H9 (cell line): ENCODE measurements around the gene FAAH. TPM values are rescaled to one million over a fixed set of nuclear protein-coding genes. Genes with fewer than 3 reads are reported as not detected.

Experiments used
- DNase-seq: peaks from one replicate; pipeline ENCODE4 v3.0.0-alpha.2; 2017
- H2AFZ ChIP-seq: one replicate; pipeline ENCODE4 v1.6.1; 2013; ENCODE audit warnings: mild to moderate bottlenecking, low read length, control low read depth, moderate library complexity
- H2AK5ac ChIP-seq: 2 replicates; pipeline ENCODE4 v1.6.1; 2013; ENCODE audit warnings: low read length, control low read depth, mixed read lengths; ENCODE audit not compliant: insufficient read length
- H2BK120ac ChIP-seq: one replicate; pipeline ENCODE4 v1.6.1; 2013; ENCODE audit warnings: low read depth, mild to moderate bottlenecking, low read length, control low read depth, inconsistent platforms; ENCODE audit not compliant: poor library complexity, severe bottlenecking
- H2BK12ac ChIP-seq: 2 replicates; pipeline ENCODE4 v1.6.1; 2013; ENCODE audit warnings: low read length, control low read depth, mixed read lengths, low read depth; ENCODE audit not compliant: insufficient read length
- H2BK15ac ChIP-seq: 2 replicates; pipeline ENCODE4 v1.6.1; 2013; ENCODE audit warnings: low read depth, low read length, control low read depth
- H2BK20ac ChIP-seq: one replicate; pipeline ENCODE4 v1.6.1; 2013; ENCODE audit warnings: low read depth, mild to moderate bottlenecking, low read length, control low read depth, inconsistent platforms; ENCODE audit not compliant: poor library complexity, severe bottlenecking
- H2BK5ac ChIP-seq: 2 replicates; pipeline ENCODE4 v1.6.1; 2013; ENCODE audit warnings: low read length, control low read depth, mixed read lengths; ENCODE audit not compliant: insufficient read length
- H3K14ac ChIP-seq: 2 replicates; pipeline ENCODE4 v1.6.1; 2013; ENCODE audit warnings: low read length, control low read depth; ENCODE audit not compliant: insufficient read depth
- H3K18ac ChIP-seq: 2 replicates; pipeline ENCODE4 v1.6.1; 2013; ENCODE audit warnings: low read depth, mild to moderate bottlenecking, mixed read lengths, low read length, control low read depth; ENCODE audit not compliant: insufficient read length
- H3K23ac ChIP-seq: 2 replicates; pipeline ENCODE4 v1.6.1; 2013; ENCODE audit warnings: low read length, control low read depth, mixed read lengths, low read depth; ENCODE audit not compliant: insufficient read length
- H3K23me2 ChIP-seq: 2 replicates; pipeline ENCODE4 v1.6.1; 2013; ENCODE audit warnings: low read depth, mild to moderate bottlenecking, mixed read lengths, low read length, control low read depth; ENCODE audit not compliant: insufficient read length, poor library complexity, severe bottlenecking
- H3K27ac ChIP-seq: 2 replicates; pipeline ENCODE4 v1.5.1; 2013; ENCODE audit warnings: low read length, control low read depth, mixed read lengths, low read depth; ENCODE audit not compliant: insufficient read length
- H3K27me3 ChIP-seq: 2 replicates; pipeline ENCODE4 v1.6.1; 2013; ENCODE audit warnings: low read length, control low read depth, inconsistent platforms; ENCODE audit not compliant: insufficient read depth
- H3K4ac ChIP-seq: 2 replicates; pipeline ENCODE4 v1.6.1; 2013; ENCODE audit warnings: low read depth, mild to moderate bottlenecking, control low read depth, inconsistent platforms, low read length, moderate library complexity
- H3K4me1 ChIP-seq: 2 replicates; pipeline ENCODE4 v1.6.1; 2013; ENCODE audit warnings: low read length, control low read depth, inconsistent platforms; ENCODE audit not compliant: insufficient read depth
- H3K4me2 ChIP-seq: 2 replicates; pipeline ENCODE4 v1.6.1; 2013; ENCODE audit warnings: low read length, control low read depth, mixed read lengths; ENCODE audit not compliant: insufficient read length, insufficient read depth
- H3K56ac ChIP-seq: 2 replicates; pipeline ENCODE4 v1.6.1; 2013; ENCODE audit warnings: low read depth, mild to moderate bottlenecking, mixed read lengths, low read length, control low read depth; ENCODE audit not compliant: insufficient read length
- H3K79me1 ChIP-seq: 2 replicates; pipeline ENCODE4 v1.6.1; 2013; ENCODE audit warnings: low read depth, mild to moderate bottlenecking, moderate library complexity, low read length, control low read depth, inconsistent platforms; ENCODE audit not compliant: insufficient read depth, poor library complexity, severe bottlenecking
- H3K79me2 ChIP-seq: 2 replicates; pipeline ENCODE4 v1.6.1; 2013; ENCODE audit warnings: low read length, control low read depth, inconsistent platforms; ENCODE audit not compliant: insufficient read depth
- H3K9ac ChIP-seq: 2 replicates; pipeline ENCODE4 v1.6.1; 2013; ENCODE audit warnings: low read length, control low read depth, mixed read lengths; ENCODE audit not compliant: insufficient read length; ENCODE audit errors: extremely low read depth
- H3K9me3 ChIP-seq: one replicate; pipeline ENCODE4 v1.6.1; 2013; ENCODE audit warnings: low read depth, low read length, inconsistent platforms; ENCODE audit not compliant: control insufficient read depth
- H3T11ph ChIP-seq: one replicate; pipeline ENCODE4 v1.6.1; 2013; ENCODE audit warnings: mild to moderate bottlenecking, low read length, control low read depth, inconsistent platforms
- H4K20me1 ChIP-seq: one replicate; pipeline ENCODE4 v1.6.1; 2013; ENCODE audit not compliant: control insufficient read depth, insufficient read length, insufficient read depth
- H4K5ac ChIP-seq: 2 replicates; pipeline ENCODE4 v1.6.1; 2013; ENCODE audit warnings: low read depth, mild to moderate bottlenecking, mixed read lengths, low read length, control low read depth; ENCODE audit not compliant: insufficient read length
- H4K8ac ChIP-seq: replicated peaks from 2 replicates; pipeline ENCODE4 v1.6.1; 2013; ENCODE audit warnings: low read length, control low read depth, mixed read lengths, low read depth; ENCODE audit not compliant: insufficient read length
- H4K91ac ChIP-seq: 2 replicates; pipeline ENCODE4 v1.6.1; 2013; ENCODE audit warnings: low read depth, mild to moderate bottlenecking, moderate library complexity, mixed read lengths, low read length, control low read depth; ENCODE audit not compliant: insufficient read length
- H3K27ac Mint-ChIP-seq, 3 experiments: 2 replicates in 2 of 3; 3 replicates in 1 of 3; pipeline ENCODE4 v1.8.0; 2020 to 2021; ENCODE audit warnings: mixed read lengths in 3 of 3, mild to moderate bottlenecking in 1 of 3, moderate library complexity in 1 of 3
- H3K27me3 Mint-ChIP-seq: 2 replicates; pipeline ENCODE4 v1.8.0; 2021; ENCODE audit warnings: low read depth, mild to moderate bottlenecking, moderate library complexity, mixed read lengths
- H3K36me3 Mint-ChIP-seq, 3 experiments: 2 replicates in 2 of 3; 3 replicates in 1 of 3; pipeline ENCODE4 v1.8.0; 2020 to 2021; ENCODE audit warnings: low read depth in 3 of 3, mixed read lengths in 3 of 3; ENCODE audit not compliant: insufficient read depth in 1 of 3
- H3K4me1 Mint-ChIP-seq, 2 experiments: 2 replicates each; pipeline ENCODE4 v1.8.0; 2020; ENCODE audit warnings: mixed read lengths in 2 of 2
- H3K4me3 Mint-ChIP-seq, 2 experiments: 2 replicates in 1 of 2; 3 replicates in 1 of 2; pipeline ENCODE4 v1.8.0; 2020 to 2021; ENCODE audit warnings: mild to moderate bottlenecking in 2 of 2, mixed read lengths in 2 of 2, moderate library complexity in 1 of 2
- H3K9me3 Mint-ChIP-seq, 2 experiments: 2 replicates in 1 of 2; 3 replicates in 1 of 2; pipeline ENCODE4 v1.8.0; 2020; ENCODE audit warnings: mild to moderate bottlenecking in 2 of 2, mixed read lengths in 2 of 2, moderate library complexity in 1 of 2
- CTCF ChIP-seq: fragments of 200-600 bp; sonication (generic); conservative IDR thresholded peaks from 3 replicates; pipeline ENCODE4 v1.8.0; 2021; ENCODE audit warnings: antibody characterized with exemption, mild to moderate bottlenecking
- WGBS: extraction: QIAGEN DNeasy Blood & Tissue Kit; methylation state at CpG from one replicate; pipeline ENCODE4 v1.1.7; 2013; ENCODE audit warnings: missing lambda C conversion rate, low lambda C conversion rate, mixed read lengths; ENCODE audit not compliant: insufficient read length; ENCODE audit errors: extremely low coverage; 5-methylcytosine and 5-hydroxymethylcytosine counted together
- total RNA-seq: library from RNA; stranded (reverse); gene quantifications from 2 replicates; pipeline ENCODE4 v1.2.1, GENCODE V29; 2021

The FAAH gene
- total RNA-seq, 1 experiment from 2014 or later, result 18.9 TPM

DNA sequence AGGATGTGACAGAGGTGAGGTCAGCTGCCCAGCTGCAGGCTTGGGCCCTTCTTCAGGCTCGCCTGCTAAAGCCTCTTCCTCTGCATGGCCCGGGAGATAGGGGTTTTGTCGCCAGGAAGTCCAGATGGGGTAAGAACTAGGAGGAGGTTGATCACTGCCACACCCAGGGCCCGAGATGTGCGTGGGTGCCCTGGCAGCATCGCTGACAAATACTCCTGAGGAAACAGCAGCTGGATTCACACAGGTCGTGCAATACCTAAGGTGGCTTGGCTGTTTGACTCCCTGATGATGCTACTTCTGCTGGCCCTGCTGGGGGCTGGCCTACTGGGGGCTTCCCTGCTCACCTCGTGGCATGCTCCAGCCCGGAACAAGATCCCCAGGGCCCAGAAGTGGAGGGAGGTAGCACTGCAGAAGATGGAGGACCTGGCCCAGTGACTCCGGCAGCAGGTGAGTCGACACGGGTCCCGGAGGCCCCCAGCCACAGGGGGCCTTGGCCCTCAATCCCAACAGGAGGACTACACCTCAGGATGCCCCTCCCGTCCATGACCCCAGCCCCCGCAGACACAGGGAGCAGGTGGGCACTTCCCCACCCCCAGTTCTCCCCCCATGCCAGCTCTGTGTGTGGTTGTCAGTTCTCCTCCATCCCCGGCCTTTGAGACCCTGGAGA, 29.6 kb downstream of the FAAH start:
- H4K91ac ChIP-seq, result no peak overlapping the region
- no peak overlapping the region for H3K4ac ChIP-seq
- no peaks in the 10 kb centered on the region for H4K20me1 ChIP-seq
- no peaks in the 10 kb centered on the region for H3K9me3 ChIP-seq
- no peak overlapping the region for H2BK20ac ChIP-seq
- H3K9ac ChIP-seq, result no peak overlapping the region
- no peak overlapping the region for H2AFZ ChIP-seq
- H3K79me1 ChIP-seq, result no peaks in the 10 kb centered on the region
- no peak overlapping the region for H2BK5ac ChIP-seq
- Mint-ChIP-seq H3K27me3 (peaks cover 43% of the 10 kb centered on the region), H3K4me1 (no peaks in the 10 kb centered on the region), H3K36me3 (no peaks in the 10 kb centered on the region), H3K9me3 (no peaks in the 10 kb centered on the region; a peak in 1 of 5 replicates), H3K4me3 (no peak overlapping the region), H3K27ac (no peak overlapping the region)
- H4K5ac ChIP-seq, result no peak overlapping the region
- no peak overlapping the region for H3K14ac ChIP-seq
- no peaks in the 10 kb centered on the region for H3K27me3 ChIP-seq
- no peak overlapping the region for H2BK120ac ChIP-seq
- TF ChIP-seq CTCF, result no peak
- no peak overlapping the region for H3K27ac ChIP-seq
- no CpG with 5 or more reads among the region's 16 CpGs for WGBS
- no peak overlapping the region for H2BK12ac ChIP-seq
- H3K23ac ChIP-seq, result no peak overlapping the region
- H3K4me1 ChIP-seq, result no peaks in the 10 kb centered on the region
- H2BK15ac ChIP-seq, result no peak overlapping the region
- H3T11ph ChIP-seq, result no peak overlapping the region
- no peak overlapping the region for H3K56ac ChIP-seq
- H4K8ac ChIP-seq, result no peak overlapping the region
- no peaks in the 10 kb centered on the region for H3K79me2 ChIP-seq
- no peaks in the 10 kb centered on the region for H3K23me2 ChIP-seq
- no peak overlapping the region for H3K4me2 ChIP-seq
- H3K18ac ChIP-seq, result no peak overlapping the region
- no peak overlapping the region for H2AK5ac ChIP-seq
- no peak for DNase-seq
